ENCODE measurements around the gene MPG.

GRCh38 chr16:33877-34647 is 44.0 kb upstream of the MPG start:
- TF ChIP-seq, protein P1, sequence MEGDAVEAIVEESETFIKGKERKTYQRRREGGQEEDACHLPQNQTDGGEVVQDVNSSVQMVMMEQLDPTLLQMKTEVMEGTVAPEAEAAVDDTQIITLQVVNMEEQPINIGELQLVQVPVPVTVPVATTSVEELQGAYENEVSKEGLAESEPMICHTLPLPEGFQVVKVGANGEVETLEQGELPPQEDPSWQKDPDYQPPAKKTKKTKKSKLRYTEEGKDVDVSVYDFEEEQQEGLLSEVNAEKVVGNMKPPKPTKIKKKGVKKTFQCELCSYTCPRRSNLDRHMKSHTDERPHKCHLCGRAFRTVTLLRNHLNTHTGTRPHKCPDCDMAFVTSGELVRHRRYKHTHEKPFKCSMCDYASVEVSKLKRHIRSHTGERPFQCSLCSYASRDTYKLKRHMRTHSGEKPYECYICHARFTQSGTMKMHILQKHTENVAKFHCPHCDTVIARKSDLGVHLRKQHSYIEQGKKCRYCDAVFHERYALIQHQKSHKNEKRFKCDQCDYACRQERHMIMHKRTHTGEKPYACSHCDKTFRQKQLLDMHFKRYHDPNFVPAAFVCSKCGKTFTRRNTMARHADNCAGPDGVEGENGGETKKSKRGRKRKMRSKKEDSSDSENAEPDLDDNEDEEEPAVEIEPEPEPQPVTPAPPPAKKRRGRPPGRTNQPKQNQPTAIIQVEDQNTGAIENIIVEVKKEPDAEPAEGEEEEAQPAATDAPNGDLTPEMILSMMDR (IDR thresholded peaks at IDR 0.05): no peak
- no peak for TF ChIP-seq POLR2A (IDR thresholded peaks at IDR 0.05)

Data from lower leg skin (tissue), 3 donors.